ENCODE data around the gene MCM6. TPM values are rescaled to one million over a fixed set of nuclear protein-coding genes. Genes with fewer than 3 reads are reported as not detected.
"Not testable (repeated sequence)": the region's sequence is repeated elsewhere in the genome, so short reads cannot be mapped to it uniquely, and the experiment has no call there.

MCM6 gene
- total RNA-seq, 1 donor from 2014 or later, result 10.2 TPM

DNA sequence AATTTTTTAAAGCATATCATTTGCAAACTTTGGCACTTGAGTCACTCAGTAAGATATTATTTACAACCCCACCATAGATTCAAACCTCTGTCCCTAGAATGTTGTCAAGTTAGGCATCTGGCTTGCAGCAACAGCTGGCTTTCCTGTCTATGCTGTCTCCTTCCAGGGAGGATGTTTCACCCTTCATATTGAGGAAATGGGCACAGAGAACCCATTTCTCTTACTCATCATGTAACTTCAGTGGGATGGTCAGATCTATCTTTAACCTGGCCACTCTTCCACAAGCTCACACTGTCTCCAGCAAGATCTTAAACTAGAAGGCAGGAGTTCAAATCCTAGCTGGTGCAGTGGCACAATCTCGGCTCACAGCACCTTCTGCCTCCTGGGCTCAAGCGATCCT, 55.1 kb downstream of the MCM6 start:
- no peak for DNase-seq (ENCODE audit: low spot score)

DNA sequence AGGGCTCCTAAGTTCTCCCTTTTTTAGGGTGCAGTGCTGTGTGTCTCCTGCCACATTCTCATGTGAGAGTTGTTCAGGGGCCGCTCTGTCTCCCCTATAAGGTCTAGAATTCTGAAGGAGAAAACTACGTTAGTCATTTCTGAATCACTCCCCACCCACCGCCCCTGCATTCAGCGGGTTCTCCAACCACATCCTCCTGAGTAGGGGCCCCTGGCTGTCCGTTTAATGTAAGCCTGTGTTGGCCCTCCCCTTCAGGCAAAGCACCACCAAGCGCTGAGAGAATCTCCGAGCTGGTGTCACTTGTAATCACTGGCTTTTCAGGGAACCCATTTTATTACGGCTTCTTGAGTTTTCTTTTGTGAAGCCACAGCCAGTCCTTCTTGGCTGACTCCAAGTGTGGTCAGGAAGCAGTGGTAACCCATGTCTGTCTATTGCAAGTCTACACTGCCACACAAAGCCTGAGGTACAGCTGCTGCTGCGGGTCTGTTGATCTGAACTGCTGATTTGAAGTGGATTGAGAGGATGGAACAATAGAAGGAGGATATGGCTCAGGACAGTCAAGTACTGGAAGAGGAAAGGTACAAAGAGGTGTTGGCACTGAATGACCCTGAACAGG, 56.1 kb downstream of the MCM6 start:
- no peak for DNase-seq (ENCODE audit: low spot score)

DNA sequence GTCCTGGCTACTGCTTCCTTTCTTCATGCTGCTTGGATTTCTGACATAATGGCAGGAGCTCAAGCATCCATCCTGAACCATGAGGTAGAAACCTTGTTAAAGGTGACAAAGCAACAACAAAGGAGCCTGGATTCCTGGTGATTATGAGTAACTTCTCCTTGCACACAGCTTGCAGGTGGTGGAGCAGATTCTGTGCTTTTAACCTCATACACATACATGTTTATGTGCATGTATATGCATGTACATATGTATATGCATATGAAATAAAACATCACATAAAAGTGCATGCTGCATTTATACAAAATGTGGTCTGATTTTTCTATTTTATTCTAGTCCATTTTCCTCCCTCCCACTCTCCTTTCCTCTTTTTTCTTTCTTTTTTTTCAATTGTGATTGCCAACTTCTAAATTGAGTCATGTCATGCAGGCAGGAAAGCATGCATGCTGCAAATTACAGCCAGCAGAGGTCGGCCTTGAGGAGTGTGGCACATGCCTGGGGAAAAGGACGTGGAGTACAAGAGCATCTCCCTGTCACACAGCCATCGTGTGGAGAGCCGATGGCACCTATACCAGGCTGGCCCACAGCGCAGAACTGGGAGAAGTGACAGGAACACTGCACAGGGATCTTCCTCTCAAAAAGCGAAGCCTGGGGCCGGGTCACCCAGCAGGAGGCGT, 57.2 kb downstream of the MCM6 start:
- DNase-seq (ENCODE audit: low spot score), result no peak

DNA sequence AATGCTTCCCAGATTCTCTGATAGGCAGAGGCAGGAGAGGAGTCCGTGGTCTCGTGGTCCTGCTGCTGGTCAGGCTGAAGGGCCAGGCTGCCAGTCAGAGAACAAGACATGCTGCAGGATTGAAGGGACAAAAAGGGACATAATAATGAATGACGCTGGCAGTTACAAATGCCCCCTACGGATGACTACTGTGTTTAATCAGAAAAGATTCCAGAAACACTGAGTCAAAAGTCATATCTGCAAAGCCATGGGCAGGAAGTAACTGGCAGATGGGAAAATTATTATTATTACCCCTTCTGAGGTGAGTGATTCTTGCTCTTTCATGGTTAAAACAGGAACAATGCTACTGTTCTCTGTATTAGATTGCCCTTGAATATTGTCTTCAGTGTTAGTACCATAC, 58.3 kb downstream of the MCM6 start:
- no peak for DNase-seq (ENCODE audit: low spot score)

DNA sequence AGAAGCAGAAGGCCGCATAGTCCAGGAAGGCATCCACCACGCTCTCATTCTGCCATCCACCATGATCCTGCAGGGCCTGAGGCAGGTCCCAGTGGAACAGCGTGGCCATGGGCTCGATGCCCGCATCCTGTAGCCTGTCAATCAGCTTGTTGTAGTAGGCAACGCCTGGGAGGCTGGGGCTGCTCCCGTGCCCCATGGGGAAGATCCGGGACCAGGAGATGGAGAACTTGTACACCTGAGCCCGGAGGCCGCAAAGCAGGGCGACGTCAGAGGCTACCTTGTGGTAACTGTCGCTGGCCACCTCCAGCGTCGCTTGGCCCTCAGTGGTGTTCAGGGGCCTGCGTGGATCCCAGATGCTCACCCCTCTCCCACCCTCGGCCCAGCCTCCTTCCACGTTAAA, 58.8 kb downstream of the MCM6 start:
- DNase-seq (ENCODE audit: low spot score), result no peak

DNA sequence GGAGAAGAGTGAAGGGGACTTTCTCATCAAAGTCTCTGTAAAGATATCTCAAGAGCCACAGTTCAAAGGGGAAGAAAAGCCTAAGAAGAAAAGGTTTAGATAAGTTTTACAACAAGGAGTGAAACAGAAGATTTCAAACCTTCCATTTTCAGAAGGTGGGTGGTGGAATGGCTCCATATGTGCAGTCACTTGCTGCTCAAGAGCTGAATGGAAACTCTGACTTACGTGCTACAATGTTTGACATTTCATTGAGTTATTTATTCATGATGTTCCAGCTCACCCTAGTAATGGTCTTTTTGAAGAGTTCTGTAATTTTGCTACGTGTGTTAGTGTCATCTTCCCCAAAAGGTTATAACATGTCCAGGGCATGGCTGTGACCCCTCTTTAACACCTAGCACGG, 61.0 kb downstream of the MCM6 start:
- DNase-seq (ENCODE audit: low spot score), result no peak

DNA sequence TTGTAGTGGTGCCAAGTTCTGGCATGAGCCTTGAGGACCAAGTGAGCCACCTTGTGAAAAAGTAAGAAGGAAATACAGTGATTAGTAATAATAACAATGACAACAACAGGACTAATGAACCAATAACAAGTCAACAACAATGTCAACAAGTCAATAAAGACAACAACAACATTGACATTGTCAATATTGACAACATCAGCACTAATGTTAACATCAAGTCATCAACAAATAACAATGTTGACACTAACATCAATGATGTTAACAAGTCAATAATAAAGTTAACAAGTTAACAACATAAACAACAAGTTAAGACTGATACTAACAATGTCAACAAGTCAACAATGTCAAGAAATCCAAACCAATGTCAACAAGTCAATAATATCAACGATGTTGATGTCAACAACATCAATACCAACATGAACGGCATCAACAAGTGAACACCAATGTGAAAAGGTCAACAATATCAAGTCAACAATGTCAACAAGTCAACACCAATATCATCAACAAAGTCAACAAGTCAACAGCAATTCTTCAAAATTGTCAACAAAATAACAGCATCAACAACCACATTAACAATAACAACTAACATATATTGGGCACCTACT, 63.2 kb downstream of the MCM6 start:
- DNase-seq (ENCODE audit: low spot score), result no peak

DNA sequence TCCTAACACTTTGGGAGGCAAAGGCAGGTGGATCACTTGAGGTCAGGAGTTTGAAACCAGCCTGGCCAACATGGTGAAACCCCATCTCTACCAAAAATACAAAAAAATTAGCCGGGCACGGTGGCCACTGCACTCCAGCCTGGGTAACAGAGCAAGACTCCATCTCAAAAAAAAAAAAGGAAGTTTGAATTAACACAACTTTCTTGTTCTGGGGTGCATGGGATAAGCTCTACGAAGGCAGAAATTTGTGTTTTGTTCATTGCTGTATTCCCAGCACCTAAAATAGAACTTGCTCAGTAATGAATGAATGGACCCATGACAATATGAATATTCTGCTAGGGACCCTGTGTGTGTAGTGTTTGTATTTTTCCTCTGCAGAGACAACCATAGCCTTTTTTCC, 68.4 kb downstream of the MCM6 start:
- DNase-seq (ENCODE audit: low spot score), result not testable (repeated sequence)

DNA sequence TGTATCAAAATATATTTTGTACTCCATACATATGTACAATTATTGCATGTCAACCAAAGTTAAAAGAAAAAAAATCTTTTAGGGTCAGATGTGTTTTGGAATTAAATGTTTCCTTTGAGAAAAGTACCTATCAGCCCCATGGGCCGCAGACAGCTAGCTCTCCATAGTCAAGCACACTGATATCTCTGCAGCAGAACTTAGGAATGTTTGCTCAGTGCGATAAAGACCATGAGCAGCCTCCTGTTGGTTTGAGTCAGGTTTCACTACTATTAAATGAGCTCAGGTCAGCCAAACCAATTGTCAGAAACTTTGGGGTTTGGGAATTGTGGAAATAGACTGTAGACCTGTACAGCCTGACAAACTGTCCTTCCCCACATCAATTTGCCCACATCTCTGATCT, 73.0 kb downstream of the MCM6 start:
- DNase-seq (ENCODE audit: low spot score), result no peak

DNA sequence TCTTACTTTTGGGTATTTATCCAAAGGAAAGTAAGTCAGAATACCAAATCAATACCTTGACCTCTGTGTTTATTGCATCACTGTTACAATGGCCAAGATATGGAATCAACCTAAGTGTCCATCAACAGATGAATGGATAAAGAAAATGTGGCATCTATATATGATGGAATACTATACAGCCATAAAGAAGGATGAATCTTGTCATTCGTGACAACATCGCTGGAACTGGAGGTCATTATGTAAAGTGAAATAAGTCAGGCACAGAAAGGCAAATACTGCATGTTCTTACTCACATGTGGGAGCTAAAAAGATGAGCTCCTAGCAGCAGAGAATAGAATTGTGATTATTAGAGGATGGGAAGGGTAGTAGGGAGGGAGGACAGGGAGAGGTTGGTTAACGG, 73.9 kb downstream of the MCM6 start:
- DNase-seq (ENCODE audit: low spot score), result no peak

DNA sequence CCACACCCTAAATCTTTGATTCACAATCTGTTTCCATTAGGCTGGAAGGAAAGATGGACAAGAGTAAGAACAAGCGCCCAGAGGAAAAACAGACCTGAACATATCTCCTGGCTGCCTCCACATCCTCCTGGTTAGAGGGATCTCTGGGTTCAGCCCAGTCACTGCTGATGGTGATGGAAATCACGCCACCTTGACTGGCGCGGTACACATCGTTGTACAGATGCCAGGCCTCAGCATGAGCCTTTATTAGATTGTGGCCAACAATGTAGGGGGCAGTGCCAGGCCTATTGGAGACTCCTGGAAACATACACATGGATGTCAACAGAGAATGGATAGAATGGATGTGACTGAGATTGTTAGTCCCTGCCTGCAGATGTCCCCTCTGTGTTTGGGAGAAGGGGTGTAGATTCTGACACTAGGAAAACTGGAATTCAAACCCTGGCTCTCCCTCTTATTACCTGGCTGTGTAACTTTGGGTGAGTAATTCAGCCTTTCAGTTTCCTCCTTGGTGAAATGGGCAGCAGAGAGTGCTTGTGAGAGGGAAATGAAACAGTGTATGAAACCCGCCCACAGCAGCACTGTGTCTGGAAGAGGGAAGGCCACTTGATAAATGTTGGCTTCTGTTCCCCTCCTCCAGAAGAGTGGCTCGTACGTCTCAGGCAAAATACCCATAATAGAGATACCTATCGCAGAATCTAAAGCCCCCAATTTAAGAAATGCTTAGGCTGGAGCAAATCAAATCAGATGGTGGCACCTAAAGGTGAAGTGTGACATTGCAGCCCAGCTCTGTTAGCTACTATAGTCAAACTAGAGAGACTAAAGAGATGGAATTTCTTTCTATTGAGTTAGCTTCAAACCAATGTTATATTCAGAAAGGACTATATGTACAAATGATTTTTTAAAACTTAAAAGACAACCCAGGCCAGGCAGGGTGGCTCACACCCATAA, 75.5 kb downstream of the MCM6 start:
- DNase-seq (ENCODE audit: low spot score), result no peak

DNA sequence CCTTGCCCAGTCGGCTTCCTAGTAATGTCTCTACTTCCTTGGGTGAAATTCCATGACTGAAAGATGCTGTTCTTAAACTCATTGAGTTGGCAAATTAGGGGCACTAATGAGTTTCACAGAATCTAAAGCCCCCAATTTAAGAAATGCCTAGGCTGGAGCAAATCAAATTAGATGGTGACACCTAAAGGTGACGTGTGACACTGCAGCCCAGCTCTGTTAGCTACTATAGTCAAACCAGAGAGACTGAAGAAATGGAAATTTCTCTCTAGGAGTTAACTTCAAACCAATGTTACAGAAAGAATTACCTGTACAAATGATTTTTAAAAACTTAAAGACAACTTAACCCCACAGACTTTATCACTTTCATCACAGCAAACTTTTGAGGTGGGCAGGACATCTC, 76.5 kb downstream of the MCM6 start:
- DNase-seq (ENCODE audit: low spot score), result no peak

DNA sequence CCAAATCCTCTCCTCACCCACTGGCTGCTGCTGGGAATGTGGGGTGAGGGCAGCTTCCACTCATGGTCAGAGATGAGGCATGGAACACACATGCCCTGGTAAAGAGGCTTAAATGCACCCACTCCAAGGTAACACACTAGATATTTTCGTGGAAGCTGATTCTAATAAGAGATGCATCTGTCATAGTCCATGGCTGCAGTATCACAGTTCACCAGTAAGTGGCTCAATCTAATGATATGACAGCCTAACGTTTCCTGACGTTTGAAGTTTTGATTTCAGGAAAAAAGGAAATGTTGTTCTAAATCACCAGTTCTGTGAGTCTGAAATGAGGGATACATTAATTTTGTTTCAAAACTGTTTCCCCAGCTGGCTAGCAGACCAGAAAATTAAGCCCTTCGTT, 77.5 kb downstream of the MCM6 start:
- DNase-seq (ENCODE audit: low spot score), result no peak

DNA sequence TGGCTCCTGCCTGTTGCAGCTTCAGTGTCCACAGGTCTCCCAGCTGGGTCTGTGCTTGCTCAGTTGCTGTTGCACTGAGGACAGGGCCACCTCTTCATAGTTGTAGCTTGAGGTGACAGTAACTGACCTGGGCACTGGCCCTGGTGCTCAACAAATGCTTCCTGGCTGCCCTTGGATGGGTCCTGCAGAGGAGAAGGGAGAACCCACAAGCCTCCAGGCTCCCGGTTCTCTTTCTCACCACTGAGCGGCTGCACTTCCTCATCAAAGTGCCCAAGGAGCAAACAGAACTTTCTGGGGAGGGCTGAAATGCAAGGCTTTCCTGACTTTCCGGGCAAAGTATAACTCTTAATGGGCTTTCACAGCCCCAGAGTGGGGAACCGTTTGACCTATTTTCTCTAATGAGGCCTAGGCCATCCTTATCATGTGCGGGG, 78.0 kb downstream of the MCM6 start:
- DNase-seq (ENCODE audit: low spot score), result no peak

DNA sequence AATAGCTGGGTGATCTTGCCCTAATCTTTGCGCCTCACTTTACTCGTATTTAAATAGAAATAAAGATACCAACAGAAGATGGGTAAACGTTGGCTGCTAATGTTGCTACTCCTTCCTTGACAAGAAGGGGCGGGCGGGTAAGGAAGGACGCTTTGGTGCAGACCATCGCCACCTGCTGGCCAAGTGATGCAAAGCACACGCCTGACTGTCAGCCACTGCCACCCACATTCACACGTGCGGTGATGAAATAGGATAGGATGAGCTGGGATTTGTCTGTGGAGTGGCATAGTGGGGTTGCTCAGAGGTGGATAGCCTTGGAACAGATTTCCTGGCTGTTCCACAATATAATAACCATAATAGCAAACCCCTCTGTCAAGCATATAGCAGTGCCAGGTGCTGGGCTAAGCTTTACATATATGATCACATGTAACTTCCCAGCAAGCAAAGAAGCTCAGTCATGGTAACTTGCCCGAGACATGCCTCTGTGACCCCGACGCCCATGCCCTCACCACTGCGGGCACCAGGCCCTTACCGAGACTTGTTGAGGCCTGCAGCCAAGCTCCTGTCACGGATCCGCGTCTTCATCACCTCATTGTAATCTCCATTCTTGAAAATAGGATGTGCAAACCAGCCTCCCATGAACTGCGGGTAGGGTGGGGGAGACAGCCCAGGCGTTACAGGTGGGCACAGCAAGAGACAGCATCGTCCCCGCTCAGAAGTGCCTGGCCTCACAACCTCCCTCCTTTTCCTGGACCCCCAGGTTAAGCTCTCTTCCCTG, 78.6 kb downstream of the MCM6 start:
- DNase-seq (ENCODE audit: low spot score), result peak; percentile 64

DNA sequence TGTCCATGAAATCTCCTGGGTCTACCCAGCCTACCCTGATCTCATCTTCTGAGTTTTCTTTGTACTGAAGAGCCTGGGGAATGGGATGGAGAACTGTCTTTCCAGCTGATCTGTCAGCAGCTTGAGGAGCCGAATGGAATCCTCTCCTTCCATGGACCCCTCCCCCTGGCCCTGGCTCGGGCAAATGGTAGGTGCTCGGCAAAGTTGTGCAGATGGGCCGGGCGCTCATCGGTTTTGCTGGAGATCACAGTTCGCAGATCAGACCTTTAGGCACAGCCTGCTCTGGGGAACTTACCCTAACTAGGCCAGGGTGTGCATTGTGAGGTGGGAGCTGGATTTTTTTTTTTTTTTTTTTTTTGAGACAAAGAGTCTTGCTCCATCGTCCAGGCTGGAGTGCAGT, 79.6 kb downstream of the MCM6 start:
- DNase-seq (ENCODE audit: low spot score), result no peak

DNA sequence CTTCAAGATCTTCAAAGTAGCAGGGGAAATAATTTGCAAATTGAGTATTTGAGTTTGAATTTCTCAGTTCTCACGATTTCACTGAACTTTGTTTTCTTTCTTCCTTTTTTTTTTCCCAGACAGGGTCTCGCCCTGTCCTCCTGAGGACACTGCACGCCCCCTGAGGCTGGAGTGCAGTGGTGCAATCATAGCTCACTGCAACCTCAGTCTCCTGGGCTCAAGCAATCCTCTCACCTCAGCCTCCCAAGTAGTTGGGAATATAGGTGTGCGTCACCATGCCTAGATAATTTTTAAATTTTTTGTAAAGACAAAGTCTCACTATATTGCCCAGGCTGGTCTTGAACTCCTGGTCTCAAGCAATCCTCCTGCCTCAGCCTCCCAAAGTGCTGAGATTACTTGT, 80.6 kb downstream of the MCM6 start:
- not testable (repeated sequence) for DNase-seq (ENCODE audit: low spot score)

DNA sequence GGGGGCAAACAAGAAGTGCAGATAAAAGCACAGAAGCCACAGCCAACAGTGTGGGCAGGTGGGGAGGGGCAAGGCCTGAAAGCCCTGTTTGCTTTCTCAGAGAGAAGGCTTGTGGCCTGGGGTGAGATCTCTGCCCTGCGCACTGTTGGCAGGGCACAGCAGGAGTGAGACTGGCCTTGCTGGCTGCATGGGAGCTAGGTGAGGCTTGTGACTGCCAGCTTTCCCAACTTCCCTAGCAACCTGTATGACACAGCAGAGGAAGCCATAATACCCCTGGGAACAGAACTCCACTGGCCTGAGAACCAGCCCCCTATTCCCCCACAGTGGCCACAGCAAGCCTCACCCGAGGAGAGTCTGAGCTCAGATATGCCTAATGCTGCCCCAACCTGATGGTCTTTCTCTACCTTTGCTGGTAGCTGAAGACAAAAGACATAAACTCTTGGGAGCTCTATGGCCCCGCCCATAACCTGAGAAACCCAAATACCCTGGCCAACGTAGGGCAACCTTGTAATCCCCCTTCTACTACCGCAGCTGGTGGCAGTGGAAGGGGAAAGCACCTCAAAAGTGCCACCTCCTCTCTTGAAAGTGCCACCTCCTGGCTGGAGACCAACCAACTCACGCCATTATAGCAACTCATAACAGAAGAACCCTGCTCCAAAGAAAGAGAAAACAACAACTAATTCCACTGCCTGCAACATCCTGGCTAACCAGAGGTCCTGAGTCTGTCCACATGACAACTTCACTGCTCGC, 83.7 kb downstream of the MCM6 start:
- no peak for DNase-seq (ENCODE audit: low spot score)

DNA sequence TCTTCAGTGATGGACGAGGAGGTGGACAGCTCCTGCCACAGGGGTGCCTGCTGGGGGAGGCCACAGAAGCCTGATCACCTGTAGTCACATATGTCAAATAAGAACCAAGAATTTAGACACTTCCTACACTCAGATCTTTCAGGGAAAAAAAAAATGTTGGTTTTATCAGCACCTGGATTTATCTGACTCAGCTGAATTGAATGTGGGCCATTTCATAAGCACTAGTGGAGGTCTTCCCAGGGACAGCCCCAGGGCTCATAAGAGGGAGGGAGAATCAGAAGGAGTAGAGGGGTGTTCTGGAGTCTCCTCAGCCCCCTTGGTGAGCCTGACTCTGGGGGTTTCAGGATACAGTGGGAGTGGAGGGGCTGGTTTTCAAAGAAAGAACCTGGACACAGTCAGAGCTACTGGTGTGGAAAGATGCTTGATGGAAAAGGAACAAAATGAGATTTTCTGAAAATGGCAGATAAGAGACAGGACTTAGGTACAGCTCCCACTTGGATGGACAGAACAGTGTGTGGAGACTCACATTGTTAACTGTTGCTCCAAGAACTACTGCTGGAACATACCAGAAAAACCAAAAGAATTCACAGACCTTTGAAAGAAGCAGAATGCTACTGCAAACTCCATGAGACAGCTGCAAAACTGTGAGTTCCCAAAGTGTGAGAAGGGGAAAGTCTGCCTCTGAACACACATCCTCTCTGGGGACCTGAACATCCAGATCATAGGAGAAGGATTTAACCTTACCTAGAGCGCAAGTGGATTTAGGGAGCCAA, 84.6 kb downstream of the MCM6 start:
- DNase-seq (ENCODE audit: low spot score), result no peak

DNA sequence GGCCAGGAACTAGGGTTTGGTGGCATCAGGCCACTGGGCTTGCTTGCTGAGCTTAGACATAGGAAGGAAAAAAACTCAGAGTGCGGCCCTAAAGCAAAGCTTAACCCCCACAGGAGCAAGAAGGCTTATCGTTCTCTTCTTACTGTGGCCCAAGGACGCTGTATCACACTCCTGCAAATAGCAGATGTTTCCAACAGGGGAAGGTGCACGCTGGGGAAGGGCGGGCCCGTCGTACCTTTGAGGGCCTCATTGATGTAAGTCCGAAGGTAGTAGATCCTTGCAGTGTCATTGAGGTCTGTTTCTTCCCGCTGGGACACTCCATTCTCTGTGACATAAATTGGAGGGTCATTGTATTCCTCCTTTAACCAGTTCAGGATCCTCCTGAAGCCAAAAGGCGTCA, 85.8 kb downstream of the MCM6 start:
- no peak for DNase-seq (ENCODE audit: low spot score)

All from mucosa of gallbladder (tissue), 1 donor.